K562 (cell line): ENCODE data around the gene WDR3. TPM values are rescaled to one million over a fixed set of nuclear protein-coding genes. Genes with fewer than 3 reads are reported as not detected.
A peak's percentile ranks its signal among the peaks of the same experiment; 100 is the strongest.

Source experiments
- ATAC-seq: fragments of 200-7000 bp; cut with Tn5 transposase; 3 replicates; pipeline ENCODE4 v1.9.1; 2020; ENCODE audit warnings: moderate library complexity
- BruUV-seq: library from RNA; stranded (reverse); fragments of 400-500 nt; replicated peaks from 2 replicates; lab custom pipeline; 2021; lab: Mats Ljungman, UMichigan
- CTCF ChIA-PET: fragments of 300-600 bp; formaldehyde crosslinking; extraction: SDS; loops from one replicate; lab custom pipeline; 2021; ENCODE audit warnings: low intra/inter-chr PET ratio; lab: Yijun Ruan, JAX
- POLR2A ChIA-PET: fragments of 300-600, 350-650 bp; sonication (Branson Sonifier 250); formaldehyde crosslinking; extraction: SDS; loops from one replicate; lab custom pipeline; 2021; ENCODE audit warnings: antibody characterized with exemption, inconsistent platforms; lab: Yijun Ruan, JAX
- DNase-seq, 4 experiments: peaks; one replicate each; pipeline versions ENCODE4 v3.0.0 to v3.0.0-alpha.2; 2011 to 2018; ENCODE audit warnings: low spot score in 3 of 4, mixed read lengths in 3 of 4; ENCODE audit errors: extremely low read depth in 1 of 4
- FAIRE-seq: peaks from 2 replicates; lab custom pipeline; 2011; peaks lifted over from hg19 to GRCh38; lab: Jason Lieb, UNC
- H2AFZ ChIP-seq: 2 replicates; pipeline ENCODE4 v1.6.0; 2011; ENCODE audit warnings: low read depth, low read length, control low read depth, inconsistent platforms
- H3K27ac ChIP-seq: fragments of 200-600 bp; 3 replicates; pipeline ENCODE4 v1.8.0; 2011; ENCODE audit warnings: low read depth, mild to moderate bottlenecking, control low read depth, inconsistent platforms, low read length, moderate library complexity, mixed read lengths; ENCODE audit errors: extremely low read depth
- H3K27me3 ChIP-seq, 2 experiments: fragments of 300-600 bp in 1 of 2; 2 replicates in 1 of 2; 3 replicates in 1 of 2; pipeline versions ENCODE4 v1.6.0 to v1.8.0; 2011; ENCODE audit warnings: inconsistent platforms in 2 of 2, low read length in 2 of 2, mild to moderate bottlenecking in 1 of 2, mixed read lengths in 1 of 2, moderate library complexity in 1 of 2; ENCODE audit not compliant: control insufficient read depth in 2 of 2, insufficient read depth in 2 of 2
- H3K36me3 ChIP-seq: fragments of 300-600 bp; 3 replicates; pipeline ENCODE4 v1.8.0; 2011; ENCODE audit warnings: mild to moderate bottlenecking, low read length, inconsistent platforms; ENCODE audit not compliant: control insufficient read depth, insufficient read depth
- H3K4me1 ChIP-seq, 2 experiments: fragments of 200-600 bp in 1 of 2; replicated peaks in 1 of 2; 2 replicates in 1 of 2; 3 replicates in 1 of 2; pipeline versions ENCODE4 v1.5.1 to v1.8.0; 2011; ENCODE audit warnings: inconsistent platforms in 2 of 2, low read length in 2 of 2, mild to moderate bottlenecking in 1 of 2, mixed read lengths in 1 of 2, moderate library complexity in 1 of 2; ENCODE audit not compliant: control insufficient read depth in 2 of 2, insufficient read depth in 2 of 2
- H3K4me2 ChIP-seq: 2 replicates; pipeline ENCODE4 v1.6.1; 2011; ENCODE audit warnings: low read length, control low read depth, inconsistent platforms, mixed read lengths; ENCODE audit not compliant: insufficient read depth
- H3K4me3 ChIP-seq: fragments of 200-600 bp; sonication (generic), shearing (Covaris generic); 2 replicates; pipeline ENCODE4 v1.5.1; 2016; ENCODE audit warnings: control low read depth, inconsistent platforms
- H3K79me2 ChIP-seq: fragments of 200-600 bp; 3 replicates; pipeline ENCODE4 v1.8.0; 2011; ENCODE audit warnings: low read length, inconsistent platforms; ENCODE audit not compliant: control insufficient read depth, insufficient read depth
- H3K9ac ChIP-seq, 2 experiments: 2 replicates each; pipeline versions ENCODE4 v1.6.0 to v1.6.1; 2011; ENCODE audit warnings: low read depth in 2 of 2, low read length in 2 of 2, control low read depth in 1 of 2, inconsistent platforms in 1 of 2, mild to moderate bottlenecking in 1 of 2, mixed read lengths in 1 of 2; ENCODE audit not compliant: insufficient read depth in 1 of 2
- H3K9me1 ChIP-seq: one replicate; pipeline ENCODE4 v1.6.0; 2011; ENCODE audit warnings: inconsistent platforms, mild to moderate bottlenecking, low read length, moderate library complexity; ENCODE audit not compliant: control insufficient read depth, insufficient read depth
- H3K9me3 ChIP-seq: replicated peaks from 2 replicates; pipeline ENCODE4 v1.5.1; 2011; ENCODE audit warnings: low read depth, low read length, inconsistent platforms; ENCODE audit not compliant: control insufficient read depth, insufficient read depth
- H4K20me1 ChIP-seq: replicated peaks from 2 replicates; pipeline ENCODE4 v1.6.1; 2011; ENCODE audit warnings: low read length, inconsistent platforms, mixed read lengths; ENCODE audit not compliant: control insufficient read depth, insufficient read depth
- BRF2 ChIP-seq: IDR thresholded peaks from 3 replicates; pipeline ENCODE4 v1.6.1; 2011; ENCODE audit warnings: borderline replicate concordance, mild to moderate bottlenecking; ENCODE audit not compliant: insufficient read length, insufficient read depth
- DACH1 ChIP-seq: fragments of 450-650 bp; IDR thresholded peaks from 2 replicates; pipeline ENCODE4 v1.6.1; 2018; ENCODE audit not compliant: partially characterized antibody
- JUND ChIP-seq, 2 experiments: IDR thresholded peaks; 2 replicates in 1 of 2; 3 replicates in 1 of 2; pipeline ENCODE4 v1.6.1; 2011; ENCODE audit warnings: borderline replicate concordance in 2 of 2, low read depth in 2 of 2, low read length in 2 of 2, improper control_type of control experiment in 1 of 2, missing biosample characterization in 1 of 2, missing genetic modification characterization in 1 of 2, missing genetic modification reagents in 1 of 2
- NFRKB ChIP-seq: fragments of 450-650 bp; IDR thresholded peaks from 2 replicates; pipeline ENCODE4 v1.6.1; 2016; ENCODE audit warnings: low read depth
- POLR2B ChIP-seq: fragments of 450-650 bp; IDR thresholded peaks from 2 replicates; pipeline ENCODE4 v1.6.1; 2018; ENCODE audit warnings: low read depth; ENCODE audit not compliant: partially characterized antibody
- RBM25 ChIP-seq: fragments of 200-400 bp; formaldehyde crosslinking; IDR thresholded peaks from 2 replicates; pipeline ENCODE4 v1.6.1; 2018; ENCODE audit warnings: low read length, low read depth, moderate library complexity; ENCODE audit not compliant: severe bottlenecking
- SIX5 ChIP-seq, 2 experiments: IDR thresholded peaks; 2 replicates each; pipeline ENCODE4 v1.6.1; 2011; ENCODE audit warnings: low read length in 2 of 2, borderline replicate concordance in 1 of 2, low read depth in 1 of 2, mild to moderate bottlenecking in 1 of 2, moderate library complexity in 1 of 2; ENCODE audit not compliant: insufficient read depth in 1 of 2
- SRSF9 ChIP-seq: fragments of 200-400 bp; formaldehyde crosslinking; IDR thresholded peaks from 2 replicates; pipeline ENCODE4 v1.6.1; 2017; ENCODE audit warnings: low read depth, low read length, borderline replicate concordance
- ZEB2 ChIP-seq: fragments of 450-650 bp; IDR thresholded peaks from 2 replicates; pipeline ENCODE4 v1.6.1; 2016
- ZKSCAN3 ChIP-seq: fragments of 250-450 bp; sonication (Bioruptor Pico); IDR thresholded peaks from 2 replicates; pipeline ENCODE4 v1.4.0; 2020
- WGBS: fragments of 100-300 bp; shearing (Covaris generic); methylation state at CpG from one replicate; pipeline ENCODE4 v1.1.6; 2016; ENCODE audit warnings: low coverage, mixed read lengths; ENCODE audit not compliant: insufficient coverage; ENCODE audit errors: missing lambda C conversion rate; 5-methylcytosine and 5-hydroxymethylcytosine counted together
- in situ Hi-C: fragments of 300-500 bp; cut with MboI; formaldehyde crosslinking; loops from 4 replicates; pipeline ENCODE4 v1.15.0; 2018; ENCODE audit warnings: inconsistent platforms, mixed read lengths
- intact Hi-C: fragments of 100-400 bp; cut with micrococcal nuclease; formaldehyde crosslinking; loops from 2 replicates; pipeline ENCODE4 v1.14.2; 2022
- polyA plus RNA-seq, 8 experiments: library from polyadenylated mRNA; depleted of rRNA in 4 of 8; stranded (reverse) in 5 of 8; unstranded in 3 of 8; fragments of >200 nt; fragmentation: Nextera tagmentation in 2 of 8; fragmentation: Illumina TruSeq in 1 of 8; extraction: Ambion mirVana in 2 of 8; extraction: Trizol in 1 of 8; gene quantifications; 2 replicates each; pipeline versions ENCODE4 v1.2.1 to v1.2.3, GENCODE V29; 2011 to 2014; ENCODE audit warnings: inconsistent platforms in 1 of 8, missing spikeins in 1 of 8
- total RNA-seq, 7 experiments: library from RNA; depleted of rRNA in 6 of 7; stranded (reverse); fragments of >200 nt in 6 of 7; fragmentation: Illumina TruSeq in 2 of 7; extraction: Trizol in 2 of 7; gene quantifications; 2 replicates each; pipeline versions ENCODE4 v1.2.1 to v1.2.3, GENCODE V29; 2011 to 2021; ENCODE audit warnings: low replicate concordance in 1 of 7
- TF ChIP-seq, protein P1 (sequence below): fragments of 250-450 bp; sonication (Bioruptor Pico); IDR thresholded peaks from 2 replicates; pipeline ENCODE4 v1.8.0; 2021; ENCODE audit warnings: moderate library complexity, mild to moderate bottlenecking, inconsistent platforms

Gene WDR3
- total and polyA plus RNA-seq, 9 of the 15 experiments (the other 6 are each of a cell fraction or from before 2014, with no cell fraction given) = 40.6 to 122 (median 76.5) TPM

DNA sequence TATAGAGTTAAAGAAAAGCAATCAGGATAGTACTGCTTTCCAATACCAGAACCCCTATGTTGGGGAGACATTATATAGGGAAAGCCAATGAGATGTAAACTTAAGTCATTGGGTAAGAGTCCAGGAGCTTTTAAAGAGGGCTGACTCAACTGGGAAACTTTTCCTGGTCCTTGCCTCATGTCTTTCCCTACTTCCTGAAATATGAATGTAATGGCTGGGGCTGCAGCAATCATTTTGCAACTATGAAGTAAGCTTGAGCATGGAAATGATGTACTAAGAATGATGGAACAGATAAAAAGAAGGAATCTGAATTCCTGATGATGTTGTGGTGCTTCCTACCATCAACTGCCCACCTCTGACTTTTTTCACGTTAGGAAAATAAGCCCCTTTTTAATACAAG lies 55.7 kb downstream of the WDR3 start:
- CTCF ChIA-PET = no interaction called here
- intact Hi-C loops = no loop called here
- no TSS peak for BruUV-seq

DNA sequence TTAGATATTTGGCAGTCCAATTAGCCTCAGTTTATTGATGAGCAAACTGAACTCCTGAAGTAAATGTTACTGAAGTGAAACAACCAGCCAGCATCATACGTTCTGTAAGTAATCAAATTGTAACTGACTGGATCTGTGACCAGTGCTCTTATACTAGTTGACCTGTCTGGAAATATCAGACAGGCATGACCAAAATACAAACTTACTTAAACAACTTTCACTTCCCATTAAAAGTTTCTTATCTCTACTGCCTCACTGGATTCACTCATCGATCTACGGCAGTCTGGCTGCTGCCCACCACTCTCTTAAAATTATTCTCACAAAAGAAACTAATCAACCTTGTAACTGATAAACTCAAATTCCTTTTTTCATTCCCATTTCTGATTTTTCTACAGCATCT lies 56.4 kb downstream of the WDR3 start:
- WGBS = 4% methylated on average over 3 of the region's 3 CpGs
- intact Hi-C loops = no loop called here
- Histone ChIP-seq H3K79me2 (no peaks in the 10 kb centered on the region), H3K4me2 (no peak overlapping the region), H3K27ac (no peak overlapping the region), H3K4me3 (no peak overlapping the region), H3K9me1 (no peaks in the 10 kb centered on the region), H3K36me3 (no peaks in the 10 kb centered on the region), H3K27me3 (peaks cover 0 to 4% of the 10 kb centered on the region in 2 experiments; a peak in 1 of 5 replicates), H3K4me1 (no peaks in the 10 kb centered on the region), H3K9me3 (no peaks in the 10 kb centered on the region), H2AFZ (no peak overlapping the region), H4K20me1 (no peaks in the 10 kb centered on the region), H3K9ac (no peak overlapping the region)
- ATAC-seq (no peak), DNase-seq (no peak), FAIRE-seq (no peak)
- CTCF ChIA-PET = no interaction called here
- BruUV-seq = no TSS peak
- POLR2A ChIA-PET = interaction anchor here (2.8 kb wide), 1 partner anchor 9 kb away, joined by 14 read pairs; no protein-coding TSS in a partner anchor
- in situ Hi-C loops = no loop called here
- no peak for TF ChIP-seq SIX5 (IDR thresholded peaks at IDR 0.05; ENCODE audit: borderline replicate concordance in 1 of 2, insufficient read depth in 1 of 2, low read depth in 1 of 2, low read length in 2 of 2)
- TF ChIP-seq ZEB2 = no peak
- no peak for TF ChIP-seq NFRKB
- no peak for TF ChIP-seq DACH1
- no peak for TF ChIP-seq ZKSCAN3 (CRISPR knock-in tag)
- TF ChIP-seq BRF2 = no peak
- TF ChIP-seq POLR2B = no peak
- TF ChIP-seq SRSF9 = no peak
- no peak for TF ChIP-seq JUND (IDR thresholded peaks at IDR 0.05; ENCODE audit: borderline replicate concordance, low read depth, low read length)
- TF ChIP-seq JUND (tag; IDR thresholded peaks at IDR 0.05; ENCODE audit: borderline replicate concordance, low read depth, low read length) = no peak

More for the DNA sequence above, 55.7 kb downstream of the WDR3 start:
- ATAC-seq = no peak
- Histone ChIP-seq H3K4me3 (no peak overlapping the region), H3K4me1 (no peaks in the 10 kb centered on the region), H2AFZ (no peak overlapping the region), H3K79me2 (no peaks in the 10 kb centered on the region), H3K9ac (no peak overlapping the region), H4K20me1 (no peaks in the 10 kb centered on the region), H3K27me3 (peaks cover 0 to 6% of the 10 kb centered on the region in 2 experiments; a peak in 1 of 5 replicates), H3K36me3 (no peaks in the 10 kb centered on the region), H3K27ac (no peak overlapping the region), H3K4me2 (no peak overlapping the region), H3K9me3 (no peaks in the 10 kb centered on the region), H3K9me1 (no peaks in the 10 kb centered on the region)
- 0% methylated on average over 1 of the region's 1 CpG for WGBS
- POLR2A ChIA-PET = no interaction called here
- no peak for DNase-seq
- in situ Hi-C loops = no loop called here
- no peak for FAIRE-seq
- TF ChIP-seq, protein P1, sequence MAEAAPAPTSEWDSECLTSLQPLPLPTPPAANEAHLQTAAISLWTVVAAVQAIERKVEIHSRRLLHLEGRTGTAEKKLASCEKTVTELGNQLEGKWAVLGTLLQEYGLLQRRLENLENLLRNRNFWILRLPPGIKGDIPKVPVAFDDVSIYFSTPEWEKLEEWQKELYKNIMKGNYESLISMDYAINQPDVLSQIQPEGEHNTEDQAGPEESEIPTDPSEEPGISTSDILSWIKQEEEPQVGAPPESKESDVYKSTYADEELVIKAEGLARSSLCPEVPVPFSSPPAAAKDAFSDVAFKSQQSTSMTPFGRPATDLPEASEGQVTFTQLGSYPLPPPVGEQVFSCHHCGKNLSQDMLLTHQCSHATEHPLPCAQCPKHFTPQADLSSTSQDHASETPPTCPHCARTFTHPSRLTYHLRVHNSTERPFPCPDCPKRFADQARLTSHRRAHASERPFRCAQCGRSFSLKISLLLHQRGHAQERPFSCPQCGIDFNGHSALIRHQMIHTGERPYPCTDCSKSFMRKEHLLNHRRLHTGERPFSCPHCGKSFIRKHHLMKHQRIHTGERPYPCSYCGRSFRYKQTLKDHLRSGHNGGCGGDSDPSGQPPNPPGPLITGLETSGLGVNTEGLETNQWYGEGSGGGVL (CRISPR knock-in tag) = no peak
- TF ChIP-seq RBM25 = peak; percentile 74
